Measurements from ENCODE around the gene ENHO.

The ENHO gene

GRCh38 chr9:34522971-34523797 lies at the start of gene ENHO:
Gene ENHO (minus strand): TSS chr9:34522990. CDS start chr9:34521695, 1,295 bp downstream.
- peak; percentile 59 to 84 (median 82) for DNase-seq (ENCODE audit: low read depth in 2 of 3, low spot score in 2 of 3)

GRCh38 chr9:34572092-34572491 lies 49.3 kb upstream of the ENHO start:
- no peak for DNase-seq (ENCODE audit: low read depth in 2 of 3, low spot score in 2 of 3)

GRCh38 chr9:34571481-34571810 lies 48.7 kb upstream of the ENHO start:
- DNase-seq (ENCODE audit: low read depth in 2 of 3, low spot score in 2 of 3): no peak

- DNase-seq (ENCODE audit: low read depth in 2 of 3, low spot score in 2 of 3): no peak
Measured at GRCh38 chr9:34570809-34571480, 48.2 kb upstream of the ENHO start.

GRCh38 chr9:34570376-34570775 lies 47.6 kb upstream of the ENHO start:
- DNase-seq (ENCODE audit: low read depth in 2 of 3, low spot score in 2 of 3): no peak

- no peak for DNase-seq (ENCODE audit: low read depth in 2 of 3, low spot score in 2 of 3)
Measured at GRCh38 chr9:34568774-34569173, 46.0 kb upstream of the ENHO start.

GRCh38 chr9:34568133-34568532 lies 45.3 kb upstream of the ENHO start:
- no peak for DNase-seq (ENCODE audit: low read depth in 2 of 3, low spot score in 2 of 3)

- no peak for DNase-seq (ENCODE audit: low read depth in 2 of 3, low spot score in 2 of 3)
Measured at GRCh38 chr9:34566972-34567371, 44.2 kb upstream of the ENHO start.

- no peak for DNase-seq (ENCODE audit: low read depth in 2 of 3, low spot score in 2 of 3)
Measured at GRCh38 chr9:34566322-34566721, 43.5 kb upstream of the ENHO start.

GRCh38 chr9:34565856-34566255 lies 43.1 kb upstream of the ENHO start:
- no peak for DNase-seq (ENCODE audit: low read depth in 2 of 3, low spot score in 2 of 3)

- DNase-seq (ENCODE audit: low read depth in 2 of 3, low spot score in 2 of 3): no peak
Measured at GRCh38 chr9:34564617-34565016, 41.8 kb upstream of the ENHO start.

GRCh38 chr9:34563262-34563661 lies 40.5 kb upstream of the ENHO start:
- DNase-seq (ENCODE audit: low read depth in 2 of 3, low spot score in 2 of 3): no peak

- peak in 1 of 3 experiments; percentile 36 for DNase-seq (ENCODE audit: low read depth in 2 of 3, low spot score in 2 of 3)
Measured at GRCh38 chr9:34562135-34562745, 39.5 kb upstream of the ENHO start.

GRCh38 chr9:34560599-34561214 lies 37.9 kb upstream of the ENHO start:
- no peak for DNase-seq (ENCODE audit: low read depth in 2 of 3, low spot score in 2 of 3)

GRCh38 chr9:34559624-34560455 lies 37.0 kb upstream of the ENHO start:
- DNase-seq (ENCODE audit: low read depth in 2 of 3, low spot score in 2 of 3): no peak

- DNase-seq (ENCODE audit: low read depth in 2 of 3, low spot score in 2 of 3): no peak
Measured at GRCh38 chr9:34558919-34559623, 36.3 kb upstream of the ENHO start.

- DNase-seq (ENCODE audit: low read depth in 2 of 3, low spot score in 2 of 3): no peak
Measured at GRCh38 chr9:34558364-34558763, 35.6 kb upstream of the ENHO start.

- no peak for DNase-seq (ENCODE audit: low read depth in 2 of 3, low spot score in 2 of 3)
Measured at GRCh38 chr9:34557426-34558321, 34.9 kb upstream of the ENHO start.

- DNase-seq (ENCODE audit: low read depth in 2 of 3, low spot score in 2 of 3): no peak
Measured at GRCh38 chr9:34556949-34557348, 34.2 kb upstream of the ENHO start.

Data from activated CD8-positive, alpha-beta memory T cell treated with anti-CD3 and anti-CD28 coated beads for 48 hours (primary cell).